Measurements from ENCODE around the gene STPG2. TPM values are rescaled to one million over a fixed set of nuclear protein-coding genes. Genes with fewer than 3 reads are reported as not detected.

Gene STPG2
- total RNA-seq, 1 experiment from 2014 or later, result 0.20 TPM

DNA sequence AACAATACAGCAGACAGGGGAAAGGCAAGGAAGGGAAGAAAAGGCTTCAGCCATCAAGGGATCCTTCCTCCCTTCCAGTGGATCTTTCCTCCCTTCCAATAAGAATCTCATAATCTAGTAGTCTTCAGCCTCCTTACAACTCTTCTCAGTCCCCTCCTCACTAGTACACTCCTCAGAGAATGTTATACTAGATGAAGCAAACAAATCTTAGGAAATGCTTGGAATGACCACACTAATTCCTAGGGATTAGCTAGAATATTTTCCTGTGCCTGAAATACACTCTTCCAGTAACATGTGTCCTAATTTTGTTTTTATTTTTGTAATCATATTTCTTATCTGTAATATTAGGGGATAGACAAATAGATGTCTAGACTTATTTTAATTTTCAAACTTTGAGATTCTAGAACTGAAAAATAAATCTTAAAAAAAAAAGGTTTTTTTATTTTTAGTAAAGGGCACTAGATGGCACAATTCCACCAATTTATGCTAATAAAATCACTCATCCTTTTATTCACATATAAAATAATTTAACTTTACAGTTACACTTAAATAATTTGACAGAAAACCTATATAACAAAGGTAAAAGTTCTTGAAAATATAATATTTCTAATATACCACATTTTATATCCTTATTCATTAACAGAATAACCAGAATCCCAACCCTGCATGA lies 7.0 kb upstream of the STPG2 start:
- Mint-ChIP-seq H3K4me1 (no peaks in the 10 kb centered on the region), H3K36me3 (ENCODE audit: insufficient read depth in 1 of 3, low read depth in 3 of 3) (no peaks in the 10 kb centered on the region), H3K27ac (no peak overlapping the region), H3K9me3 (no peaks in the 10 kb centered on the region), H3K27me3 (ENCODE audit: low read depth) (no peaks in the 10 kb centered on the region), H3K4me3 (no peak overlapping the region)
- no peak overlapping the region for H3K4me2 ChIP-seq (ENCODE audit: insufficient read depth, insufficient read length, low read length)
- H3T11ph ChIP-seq (ENCODE audit: low read length), result no peak overlapping the region
- no peak overlapping the region for H3K23ac ChIP-seq (ENCODE audit: insufficient read length, low read depth, low read length)
- H3K56ac ChIP-seq (ENCODE audit: insufficient read length, low read depth, low read length), result no peak overlapping the region
- H3K18ac ChIP-seq (ENCODE audit: insufficient read length, low read depth, low read length), result no peak overlapping the region
- no peaks in the 10 kb centered on the region for H3K79me1 ChIP-seq (ENCODE audit: insufficient read depth, low read depth, low read length, poor library complexity, severe bottlenecking)
- no peak overlapping the region for H2BK120ac ChIP-seq (ENCODE audit: low read depth, low read length, poor library complexity, severe bottlenecking)
- no peak overlapping the region for H2BK15ac ChIP-seq (ENCODE audit: low read depth, low read length)
- H3K9me3 ChIP-seq (ENCODE audit: control insufficient read depth, low read depth, low read length), result no peaks in the 10 kb centered on the region
- DNase-seq, result no peak
- no peak overlapping the region for H2BK20ac ChIP-seq (ENCODE audit: low read depth, low read length, poor library complexity, severe bottlenecking)
- H3K4ac ChIP-seq (ENCODE audit: low read depth, low read length), result no peak overlapping the region
- TF ChIP-seq, protein P1, sequence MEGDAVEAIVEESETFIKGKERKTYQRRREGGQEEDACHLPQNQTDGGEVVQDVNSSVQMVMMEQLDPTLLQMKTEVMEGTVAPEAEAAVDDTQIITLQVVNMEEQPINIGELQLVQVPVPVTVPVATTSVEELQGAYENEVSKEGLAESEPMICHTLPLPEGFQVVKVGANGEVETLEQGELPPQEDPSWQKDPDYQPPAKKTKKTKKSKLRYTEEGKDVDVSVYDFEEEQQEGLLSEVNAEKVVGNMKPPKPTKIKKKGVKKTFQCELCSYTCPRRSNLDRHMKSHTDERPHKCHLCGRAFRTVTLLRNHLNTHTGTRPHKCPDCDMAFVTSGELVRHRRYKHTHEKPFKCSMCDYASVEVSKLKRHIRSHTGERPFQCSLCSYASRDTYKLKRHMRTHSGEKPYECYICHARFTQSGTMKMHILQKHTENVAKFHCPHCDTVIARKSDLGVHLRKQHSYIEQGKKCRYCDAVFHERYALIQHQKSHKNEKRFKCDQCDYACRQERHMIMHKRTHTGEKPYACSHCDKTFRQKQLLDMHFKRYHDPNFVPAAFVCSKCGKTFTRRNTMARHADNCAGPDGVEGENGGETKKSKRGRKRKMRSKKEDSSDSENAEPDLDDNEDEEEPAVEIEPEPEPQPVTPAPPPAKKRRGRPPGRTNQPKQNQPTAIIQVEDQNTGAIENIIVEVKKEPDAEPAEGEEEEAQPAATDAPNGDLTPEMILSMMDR (conservative IDR thresholded peaks at IDR 0.05), result peak; percentile 61; the same call in 2 of the 3 replicates
- H4K20me1 ChIP-seq (ENCODE audit: control insufficient read depth, insufficient read depth, insufficient read length), result no peaks in the 10 kb centered on the region
- no peaks in the 10 kb centered on the region for H3K79me2 ChIP-seq (ENCODE audit: insufficient read depth, low read length)
- no peak overlapping the region for H3K9ac ChIP-seq (ENCODE audit: extremely low read depth, insufficient read length, low read length)
- H3K27me3 ChIP-seq (ENCODE audit: insufficient read depth, low read length), result no peaks in the 10 kb centered on the region
- H2AFZ ChIP-seq (ENCODE audit: low read length), result peak overlapping the region; percentile 16
- H2BK5ac ChIP-seq (ENCODE audit: insufficient read length, low read length), result no peak overlapping the region
- H2AK5ac ChIP-seq (ENCODE audit: insufficient read length, low read length), result no peak overlapping the region
- H3K23me2 ChIP-seq (ENCODE audit: insufficient read length, low read depth, low read length, poor library complexity, severe bottlenecking), result no peaks in the 10 kb centered on the region
- no peak overlapping the region for H4K91ac ChIP-seq (ENCODE audit: insufficient read length, low read depth, low read length)
- no peaks in the 10 kb centered on the region for H3K4me1 ChIP-seq (ENCODE audit: insufficient read depth, low read length)
- H3K14ac ChIP-seq (ENCODE audit: insufficient read depth, low read length), result no peak overlapping the region
- H3K27ac ChIP-seq (ENCODE audit: insufficient read length, low read depth, low read length), result no peak overlapping the region
- no peak overlapping the region for H4K8ac ChIP-seq (replicated peaks; ENCODE audit: insufficient read length, low read depth, low read length)
- no peak overlapping the region for H2BK12ac ChIP-seq (ENCODE audit: insufficient read length, low read depth, low read length)
- H4K5ac ChIP-seq (ENCODE audit: insufficient read length, low read depth, low read length), result no peak overlapping the region

Measured in H9 (cell line).